SHP77 treated with DMSO at 0.1 percent for 48 hours (cell line): Measurements from ENCODE around the gene CRY2.
"Not testable (repeated sequence)": the region's sequence is repeated elsewhere in the genome, so short reads cannot be mapped to it uniquely, and the experiment has no call there.

Experiments used
- DNase-seq: peaks from one replicate; lab custom pipeline; 2025; lab: John Stamatoyannopoulos, UW

The CRY2 gene

DNA sequence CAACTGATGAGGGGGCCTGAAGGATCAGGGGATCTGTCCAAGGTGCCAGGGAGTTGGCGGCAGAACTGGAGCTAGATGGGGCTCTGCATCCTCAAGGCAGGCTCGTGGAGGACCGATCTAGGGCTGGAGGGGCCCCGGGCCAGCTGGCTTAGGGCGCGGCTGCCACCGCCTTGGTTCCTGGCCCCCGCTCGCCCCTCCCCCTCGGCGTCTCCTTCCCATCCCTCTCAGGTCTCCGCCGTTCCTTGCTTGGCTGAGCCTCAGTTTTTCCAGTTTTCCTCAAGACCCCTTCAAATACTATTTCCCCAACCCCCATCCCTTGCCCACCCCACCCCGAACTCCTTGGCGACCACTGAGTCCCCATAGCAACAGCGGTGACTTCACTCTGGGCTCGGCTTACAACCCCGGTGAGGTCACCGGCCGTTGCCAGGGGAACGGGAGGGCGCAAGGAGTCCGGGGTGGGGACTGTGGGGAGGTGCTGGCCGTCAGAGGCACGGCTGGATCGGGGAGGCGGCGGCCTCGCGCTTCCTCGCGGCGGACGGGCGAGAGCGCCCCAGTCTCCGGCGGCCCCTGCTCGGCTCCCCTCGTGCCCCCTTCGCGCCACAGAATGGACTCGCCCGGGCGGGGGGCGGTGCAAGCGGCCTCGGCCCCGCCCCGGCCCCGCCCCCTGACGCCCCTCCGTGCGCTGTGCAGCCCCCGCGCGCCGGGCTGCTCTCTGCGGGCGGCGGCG lies 52.3 kb downstream of the CRY2 start:
- peak; percentile 86 for DNase-seq

GRCh38 chr11:45900175-45900800 lies 53.0 kb downstream of the CRY2 start:
- DNase-seq: not testable (repeated sequence)

- no peak for DNase-seq
Measured at GRCh38 chr11:45900916-45901617, 53.8 kb downstream of the CRY2 start.

DNA sequence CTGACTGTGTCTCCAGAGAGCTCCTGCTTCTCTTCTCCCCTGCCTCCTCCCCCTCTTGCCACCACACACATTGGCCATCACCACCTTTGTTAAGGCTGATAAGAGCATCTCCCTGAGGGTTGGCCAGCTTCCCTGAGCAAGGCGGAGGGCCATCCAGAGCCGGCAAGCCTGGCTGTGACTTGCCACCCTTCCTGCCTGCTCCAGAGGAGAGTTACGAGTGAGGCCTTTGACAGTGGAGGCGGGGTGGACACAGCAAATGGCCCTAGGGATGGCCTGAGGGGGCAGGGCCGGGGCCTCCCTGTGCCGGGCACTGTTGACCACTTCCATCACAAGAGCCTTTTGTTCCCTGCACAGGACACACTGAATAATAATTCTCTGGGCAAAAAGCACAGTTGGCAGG lies 54.4 kb downstream of the CRY2 start:
- no peak for DNase-seq

DNA sequence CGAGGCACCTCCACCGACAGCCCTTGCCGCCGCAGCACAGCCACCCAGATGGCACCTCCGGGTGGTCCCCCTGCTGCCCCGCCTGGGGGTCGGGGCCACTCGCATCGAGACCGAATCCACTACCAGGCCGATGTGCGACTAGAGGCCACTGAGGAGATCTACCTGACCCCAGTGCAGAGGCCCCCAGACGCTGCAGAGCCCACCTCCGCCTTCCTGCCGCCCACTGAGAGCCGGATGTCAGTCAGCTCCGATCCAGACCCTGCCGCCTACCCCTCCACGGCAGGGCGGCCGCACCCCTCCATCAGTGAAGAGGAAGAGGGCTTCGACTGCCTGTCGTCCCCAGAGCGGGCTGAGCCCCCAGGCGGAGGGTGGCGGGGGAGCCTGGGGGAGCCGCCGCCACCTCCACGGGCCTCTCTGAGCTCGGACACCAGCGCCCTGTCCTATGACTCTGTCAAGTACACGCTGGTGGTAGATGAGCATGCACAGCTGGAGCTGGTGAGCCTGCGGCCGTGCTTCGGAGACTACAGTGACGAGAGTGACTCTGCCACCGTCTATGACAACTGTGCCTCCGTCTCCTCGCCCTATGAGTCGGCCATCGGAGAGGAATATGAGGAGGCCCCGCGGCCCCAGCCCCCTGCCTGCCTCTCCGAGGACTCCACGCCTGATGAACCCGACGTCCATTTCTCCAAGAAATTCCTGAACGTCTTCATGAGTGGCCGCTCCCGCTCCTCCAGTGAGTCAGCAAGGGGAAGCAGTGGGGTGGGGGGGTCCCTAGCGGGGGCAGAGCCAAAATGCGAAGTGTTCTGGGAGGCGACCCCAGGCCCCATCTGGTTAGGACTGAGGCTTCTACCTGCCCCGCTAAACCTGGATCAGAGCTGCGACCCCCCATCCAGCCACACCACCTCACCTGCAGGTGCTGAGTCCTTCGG lies 55.4 kb downstream of the CRY2 start:
- DNase-seq: no peak

GRCh38 chr11:45904309-45904915 lies 57.1 kb downstream of the CRY2 start:
- DNase-seq: no peak

GRCh38 chr11:45905095-45905494 lies 57.8 kb downstream of the CRY2 start:
- no peak for DNase-seq

- not testable (repeated sequence) for DNase-seq
Measured at GRCh38 chr11:45905576-45905975, 58.3 kb downstream of the CRY2 start.

GRCh38 chr11:45906096-45906682 lies 58.9 kb downstream of the CRY2 start:
- DNase-seq: no peak

- DNase-seq: no peak
Measured at GRCh38 chr11:45906965-45907611, 59.8 kb downstream of the CRY2 start, which contains the start of gene FREY1. FREY1 (minus strand) TSS chr11:45907271; CDS start chr11:45907245, 26 bp downstream.

GRCh38 chr11:45907911-45908370 lies 60.7 kb downstream of the CRY2 start:
- no peak for DNase-seq

- no peak for DNase-seq
Measured at GRCh38 chr11:45909594-45910475, 62.6 kb downstream of the CRY2 start.

DNA sequence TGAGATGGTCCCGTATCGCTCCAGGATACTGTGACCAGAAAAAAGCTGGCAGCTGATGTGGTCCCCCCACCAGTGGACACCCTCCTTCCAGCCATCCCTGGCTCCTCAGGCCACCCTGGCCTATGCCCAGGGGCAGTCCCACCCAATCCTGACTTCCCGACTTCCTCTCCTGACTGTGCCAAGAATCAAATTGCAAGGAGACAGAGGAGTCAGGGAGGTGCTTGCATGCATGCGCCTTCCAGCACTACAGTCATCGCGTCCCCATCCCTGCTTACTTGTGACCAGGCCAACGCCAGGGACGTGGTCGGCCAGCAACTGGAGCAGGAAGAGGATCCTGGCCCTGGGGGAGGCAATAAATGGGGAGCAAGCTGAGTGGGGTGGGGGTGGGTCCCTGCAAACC lies 63.3 kb downstream of the CRY2 start:
- no peak for DNase-seq

DNA sequence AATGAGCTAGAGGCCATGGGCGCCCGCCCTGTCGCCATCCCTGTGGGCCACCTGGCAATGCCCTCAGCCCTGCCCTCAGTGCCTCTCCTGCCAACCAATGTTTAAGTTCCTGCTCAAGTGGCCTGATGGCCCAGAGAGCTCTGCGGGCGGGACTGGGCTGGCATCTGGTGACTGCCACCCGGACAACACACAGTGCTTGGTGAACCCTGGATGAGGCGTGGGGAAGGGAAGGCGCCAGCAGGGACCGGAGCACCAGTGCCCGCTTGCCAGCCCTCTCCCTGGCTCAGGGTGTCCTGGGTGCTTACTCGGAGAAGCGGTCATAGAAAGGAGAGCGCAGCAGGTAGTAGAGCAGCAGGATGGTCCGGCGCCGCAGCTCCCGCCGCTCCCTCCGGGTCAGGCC lies 66.2 kb downstream of the CRY2 start:
- DNase-seq: no peak

- no peak for DNase-seq
Measured at GRCh38 chr11:45913942-45914635, 66.8 kb downstream of the CRY2 start.

DNA sequence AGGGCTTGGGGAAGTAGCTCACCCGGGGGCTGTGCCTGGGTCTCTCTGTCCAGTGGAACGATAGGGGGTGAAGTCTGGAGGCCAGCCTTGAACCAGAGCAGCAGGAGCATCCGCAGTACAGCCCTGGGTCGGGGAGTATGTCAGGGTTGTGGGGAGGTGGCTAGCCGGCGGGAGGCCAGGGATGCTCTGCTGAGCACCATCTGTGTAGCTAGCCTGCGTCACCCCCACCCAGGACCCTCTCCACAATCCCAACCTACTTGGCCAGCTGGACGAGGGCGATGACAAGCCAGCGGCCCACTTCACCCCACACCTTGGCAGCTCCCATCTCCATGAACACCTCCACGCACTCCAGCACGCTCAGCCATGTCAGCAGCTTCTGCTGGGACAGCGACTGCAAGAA lies 68.2 kb downstream of the CRY2 start:
- no peak for DNase-seq

GRCh38 chr11:45917286-45917622 lies 70.0 kb downstream of the CRY2 start:
- no peak for DNase-seq

GRCh38 chr11:45917623-45918330 lies 70.5 kb downstream of the CRY2 start, which contains the start of gene PEX16:
PEX16 (minus strand) TSS chr11:45917877; CDS start chr11:45917811, 66 bp downstream.
- DNase-seq: peak; percentile 98
